HCT116 (cell line): ENCODE data around the gene B4GALNT4. TPM values are rescaled to one million over a fixed set of nuclear protein-coding genes. Genes with fewer than 3 reads are reported as not detected.
"Not testable (repeated sequence)": the region's sequence is repeated elsewhere in the genome, so short reads cannot be mapped to it uniquely, and the experiment has no call there.

Source experiments
- ATAC-seq: fragments of 200-7000 bp; cut with Tn5 transposase; 2 replicates; pipeline ENCODE4 v1.9.1; 2020; ENCODE audit warnings: mild to moderate bottlenecking, moderate library complexity
- BruUV-seq: library from RNA; stranded (reverse); fragments of 400-500 nt; replicated peaks from 2 replicates; lab custom pipeline; 2021; lab: Mats Ljungman, UMichigan
- CTCF ChIA-PET: fragments of 300-600 bp; sonication (Branson Sonifier 250); formaldehyde crosslinking; loops from one replicate; lab custom pipeline; 2021; ENCODE audit warnings: antibody characterized with exemption; lab: Charles Lee
- POLR2A ChIA-PET: fragments of 300-600, 350-600 bp; sonication (Branson Sonifier 250); formaldehyde crosslinking; loops from one replicate; lab custom pipeline; 2021; ENCODE audit warnings: antibody characterized with exemption; lab: Charles Lee
- RAD21 ChIA-PET, 2 experiments: fragments of 300-600 bp; sonication (Branson Sonifier 250); formaldehyde crosslinking; loops; one replicate each; lab custom pipeline; 2023; ENCODE audit warnings: low total read pairs in 2 of 2; ENCODE audit not compliant: uncharacterized antibody in 2 of 2, unreplicated experiment in 2 of 2, low non-redundant PET in 1 of 2; lab: Charles Lee
- DNase-seq: peaks from one replicate; pipeline ENCODE4 v3.0.0-alpha.2; 2010; ENCODE audit warnings: low read depth, low spot score
- H2AFZ ChIP-seq: fragments of 200-600 bp; shearing (Covaris generic), sonication (generic); 2 replicates; pipeline ENCODE4 v1.6.1; 2017; ENCODE audit warnings: low read depth, mixed run types, mixed read lengths, antibody characterized with exemption, low read length; ENCODE audit not compliant: poor library complexity, severe bottlenecking
- H3K27ac ChIP-seq: 2 replicates; pipeline ENCODE4 v1.5.1; 2012; ENCODE audit warnings: low read depth, low read length
- H3K27me3 ChIP-seq: fragments of 200-600 bp; sonication (generic); 2 replicates; pipeline ENCODE4 v1.6.1; 2016; ENCODE audit warnings: mixed run types, low read length, mixed read lengths; ENCODE audit not compliant: insufficient read depth
- H3K36me3 ChIP-seq, 2 experiments: fragments of 200-500 bp in 1 of 2; fragments of 200-600 bp in 1 of 2; sonication (Bioruptor generic) in 1 of 2; sonication (generic) in 1 of 2; 2 replicates each; pipeline versions ENCODE4 v1.5.1 to v1.6.1; 2014 to 2016; ENCODE audit warnings: low read length in 2 of 2, inconsistent platforms in 1 of 2, mixed read lengths in 1 of 2, mixed run types in 1 of 2; ENCODE audit not compliant: insufficient read depth in 2 of 2, control insufficient read depth in 1 of 2
- H3K4me1 ChIP-seq, 2 experiments: fragments of 200-600 bp in 1 of 2; sonication (generic) in 1 of 2; 2 replicates each; pipeline versions ENCODE4 v1.5.1 to v1.6.1; 2012 to 2017; ENCODE audit warnings: low read length in 2 of 2, inconsistent platforms in 1 of 2, mild to moderate bottlenecking in 1 of 2, mixed read lengths in 1 of 2, mixed run types in 1 of 2, moderate library complexity in 1 of 2; ENCODE audit not compliant: insufficient read depth in 2 of 2, control insufficient read depth in 1 of 2
- H3K4me2 ChIP-seq: fragments of 200-600 bp; sonication (generic); 2 replicates; pipeline ENCODE4 v1.6.1; 2017; ENCODE audit warnings: mixed run types, low read length, mixed read lengths
- H3K4me3 ChIP-seq, 2 experiments: fragments of 200-600 bp in 1 of 2; sonication (generic) in 1 of 2; replicated peaks in 1 of 2; 2 replicates each; pipeline ENCODE4 v1.5.1; 2011 to 2016; ENCODE audit warnings: low read length in 2 of 2, control low read depth in 1 of 2, low read depth in 1 of 2, mild to moderate bottlenecking in 1 of 2, mixed read lengths in 1 of 2, mixed run types in 1 of 2
- H3K79me2 ChIP-seq: fragments of 200-600 bp; sonication (generic); 2 replicates; pipeline ENCODE4 v1.6.1; 2017; ENCODE audit warnings: mild to moderate bottlenecking, mixed run types, low read length, moderate library complexity, mixed read lengths; ENCODE audit not compliant: insufficient read depth
- H3K9ac ChIP-seq: fragments of 200-600 bp; sonication (generic); 2 replicates; pipeline ENCODE4 v1.6.1; 2016; ENCODE audit warnings: low read length, mixed read lengths
- H3K9me2 ChIP-seq: fragments of 200-600 bp; sonication (generic), shearing (Covaris generic); 2 replicates; pipeline ENCODE4 v1.6.1; 2017; ENCODE audit warnings: mixed run types, mild to moderate bottlenecking, moderate library complexity; ENCODE audit not compliant: insufficient read depth
- H3K9me3 ChIP-seq, 2 experiments: fragments of 200-500 bp in 1 of 2; fragments of 200-600 bp in 1 of 2; sonication (Bioruptor generic) in 1 of 2; sonication (generic) in 1 of 2; 2 replicates each; pipeline ENCODE4 v1.6.1; 2014 to 2017; ENCODE audit warnings: low read length in 2 of 2, mixed read lengths in 2 of 2, inconsistent platforms in 1 of 2, low read depth in 1 of 2, mild to moderate bottlenecking in 1 of 2, mixed run types in 1 of 2, moderate library complexity in 1 of 2; ENCODE audit not compliant: control insufficient read depth in 1 of 2, insufficient read depth in 1 of 2
- H4K20me1 ChIP-seq: fragments of 200-600 bp; sonication (generic), shearing (Covaris generic); 2 replicates; pipeline ENCODE4 v1.6.1; 2017; ENCODE audit warnings: mixed run types, mild to moderate bottlenecking, moderate library complexity; ENCODE audit not compliant: insufficient read depth
- CTCF ChIP-seq, 3 experiments: fragments of 200-600 bp in 1 of 3; sonication (generic) in 1 of 3; IDR thresholded peaks in 2 of 3; conservative IDR thresholded peaks in 1 of 3; 2 replicates each; pipeline ENCODE4 v1.5.1; 2012 to 2017; ENCODE audit warnings: low read depth in 2 of 3, low read length in 2 of 3, antibody characterized with exemption in 1 of 3, borderline replicate concordance in 1 of 3, control low read depth in 1 of 3, mild to moderate bottlenecking in 1 of 3, mixed read lengths in 1 of 3, mixed run types in 1 of 3, moderate library complexity in 1 of 3; ENCODE audit not compliant: insufficient read depth in 1 of 3
- EZH2 ChIP-seq: fragments of 200-600 bp; sonication (generic); IDR thresholded peaks from 2 replicates; pipeline ENCODE4 v1.6.1; 2017; ENCODE audit warnings: antibody characterized with exemption, mixed run types
- FOSL1 ChIP-seq: IDR thresholded peaks from 2 replicates; pipeline ENCODE4 v1.6.1; 2012; ENCODE audit warnings: low read depth
- SP1 ChIP-seq: IDR thresholded peaks from 2 replicates; pipeline ENCODE4 v1.6.1; 2012; ENCODE audit warnings: low read depth
- intact Hi-C: fragments of 100-400 bp; cut with micrococcal nuclease; formaldehyde crosslinking; loops from 2 replicates; pipeline ENCODE4 v1.10.0; 2022
- total RNA-seq: library from RNA; stranded (reverse); gene quantifications from one replicate; pipeline ENCODE4 v1.2.1, GENCODE V29; 2021; ENCODE audit not compliant: unreplicated experiment

Gene B4GALNT4
- total RNA-seq, 1 experiment from 2014 or later: 54.3 TPM

GRCh38 chr11:332651-333480, 36.4 kb upstream of the B4GALNT4 start:
- H3K27ac ChIP-seq: no peak overlapping the region
- no peaks in the 10 kb centered on the region for H3K9me2 ChIP-seq
- no peak for DNase-seq
- H3K4me1 ChIP-seq: peaks cover 0 to 7% of the 10 kb centered on the region in 2 experiments; a peak in 2 of 4 replicates
- BruUV-seq: no TSS peak
- CTCF ChIA-PET: no interaction called here
- intact Hi-C loops: no loop called here
- TF ChIP-seq EZH2: no peak
- TF ChIP-seq SP1: no peak
- no peak for TF ChIP-seq FOSL1
- TF ChIP-seq CTCF (IDR thresholded peaks at IDR 0.05 in 2 of 3, conservative IDR thresholded peaks at IDR 0.05 in 1 of 3; ENCODE audit: borderline replicate concordance in 1 of 3, insufficient read depth in 1 of 3, low read depth in 2 of 3, low read length in 2 of 3): no peak
- H3K4me3 ChIP-seq: no peak overlapping the region
- no peak overlapping the region for H3K4me2 ChIP-seq
- H3K36me3 ChIP-seq: no peaks in the 10 kb centered on the region
- no peak for ATAC-seq
- H3K9ac ChIP-seq: no peak overlapping the region
- no peaks in the 10 kb centered on the region for H3K27me3 ChIP-seq
- POLR2A ChIA-PET: no interaction called here
- RAD21 ChIA-PET: no interaction called here
- H2AFZ ChIP-seq: no peak overlapping the region
- no peaks in the 10 kb centered on the region; a peak in 1 of 4 replicates for H3K9me3 ChIP-seq
- no peaks in the 10 kb centered on the region for H4K20me1 ChIP-seq
- H3K79me2 ChIP-seq: no peaks in the 10 kb centered on the region

- not testable (repeated sequence) for BruUV-seq
Observed at GRCh38 chr11:333616-334263, 35.6 kb upstream of the B4GALNT4 start.

More at GRCh38 chr11:333616-334263, 35.6 kb upstream of the B4GALNT4 start:
- H3K9ac ChIP-seq, POLR2A ChIA-PET, H3K4me2 ChIP-seq, CTCF ChIA-PET, DNase-seq, H3K36me3 ChIP-seq, H4K20me1 ChIP-seq, H3K9me3 ChIP-seq, H2AFZ ChIP-seq, H3K4me3 ChIP-seq, intact Hi-C loops, H3K27ac ChIP-seq, H3K27me3 ChIP-seq, H3K79me2 ChIP-seq, ATAC-seq, RAD21 ChIA-PET, H3K9me2 ChIP-seq, H3K4me1 ChIP-seq: not testable (repeated sequence)
